ENCODE measurements around the gene PCDHGB3.

GRCh38 chr5:141393267-141393666 is 23.2 kb downstream of the PCDHGB3 start:
- TF ChIP-seq CTCF (IDR thresholded peaks at IDR 0.05) (no peak), POLR2A (IDR thresholded peaks at IDR 0.05) (no peak)
